Activated CD4-positive, alpha-beta T cell treated with anti-CD3 and anti-CD28 coated beads, Interleukin-2, Interleukin-6, amounts not matched to agents 100 ng/mL and 50 ng/mL, durations not matched to agents 16 hours and 8 hours (primary cell): ENCODE measurements around the gene MICOS13.
"Not testable (repeated sequence)": the region's sequence is repeated elsewhere in the genome, so short reads cannot be mapped to it uniquely, and the experiment has no call there.

Source experiments
- DNase-seq: peaks from one replicate; pipeline ENCODE4 v3.0.0-alpha.2; 2020

The MICOS13 gene

DNA sequence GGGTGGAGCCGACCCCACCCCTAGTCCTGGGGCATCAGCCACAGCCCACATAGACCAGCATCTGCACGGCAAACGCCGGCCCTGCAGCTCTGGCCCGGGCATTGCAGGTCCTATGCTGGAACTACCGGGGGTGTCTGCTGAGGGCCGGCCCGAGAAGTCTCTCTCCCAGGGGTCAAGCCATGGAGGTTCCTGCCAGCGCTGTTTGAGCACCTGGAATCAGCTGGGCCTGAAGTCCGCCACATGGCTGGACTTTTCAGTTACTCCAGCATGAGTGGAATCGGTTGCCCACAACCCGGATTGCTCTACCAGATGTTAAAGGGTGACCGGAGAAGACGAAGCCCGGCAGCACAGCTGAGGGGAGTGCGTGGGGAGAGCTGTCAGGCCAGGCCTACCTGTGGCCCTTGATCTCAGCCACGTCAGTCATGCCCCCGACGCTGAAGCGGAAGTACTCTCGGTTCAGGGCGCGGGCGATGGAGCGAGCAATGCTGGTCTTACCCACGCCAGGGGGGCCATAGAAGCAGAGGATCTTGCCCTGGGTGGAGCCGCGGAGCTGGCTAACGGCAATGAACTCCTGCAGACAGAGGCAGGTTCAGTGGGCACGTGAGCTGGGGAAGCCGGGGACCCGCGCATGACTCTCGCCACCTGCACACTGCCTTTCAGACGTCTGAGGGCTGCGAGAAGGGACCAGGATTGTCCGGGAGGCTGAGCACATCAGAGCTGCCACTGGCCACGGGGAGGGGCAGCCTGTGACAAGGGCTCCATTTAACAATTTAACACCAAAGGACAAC, 18.5 kb upstream of the MICOS13 start:
- no peak for DNase-seq

DNA sequence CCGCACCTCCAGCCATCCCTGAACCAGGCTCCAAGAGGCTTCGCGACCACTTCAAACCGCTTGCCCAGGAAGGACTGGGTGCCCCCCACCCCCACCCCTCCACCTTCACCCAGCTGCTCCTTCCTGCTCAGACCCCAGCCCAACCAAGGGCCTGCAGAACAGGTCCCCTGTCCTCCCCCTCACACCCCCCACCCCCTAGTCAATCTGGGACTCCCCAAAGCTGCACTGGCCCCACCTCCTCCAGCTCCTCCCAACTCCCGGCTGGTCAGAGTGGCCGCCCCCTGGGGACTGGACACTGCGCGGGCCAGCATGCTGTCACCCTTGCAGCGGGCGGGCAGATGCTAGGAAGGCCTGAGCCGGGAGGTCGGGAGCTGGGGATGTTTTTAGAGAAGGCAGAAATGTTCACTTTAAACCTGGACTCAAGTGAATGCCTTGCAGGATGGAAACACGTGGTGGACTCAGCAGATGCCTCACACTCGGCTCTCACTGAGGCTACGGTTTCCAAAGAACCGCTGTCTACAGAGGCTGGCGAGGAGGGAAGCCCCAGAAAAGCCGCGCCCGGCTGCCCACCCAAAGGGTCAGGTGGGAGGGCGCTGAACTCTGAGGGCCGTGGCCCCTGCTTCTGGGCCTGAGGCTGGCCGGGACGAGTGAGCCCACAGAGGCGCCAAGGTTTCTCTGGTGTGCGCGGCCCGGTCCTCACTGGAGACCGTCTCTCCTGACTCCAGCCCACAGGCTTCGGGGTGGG, 17.7 kb upstream of the MICOS13 start:
- no peak for DNase-seq

- DNase-seq: no peak
Measured at GRCh38 chr19:5697022-5697889, 16.9 kb upstream of the MICOS13 start.

GRCh38 chr19:5696196-5697021, 16.1 kb upstream of the MICOS13 start:
- DNase-seq: no peak

DNA sequence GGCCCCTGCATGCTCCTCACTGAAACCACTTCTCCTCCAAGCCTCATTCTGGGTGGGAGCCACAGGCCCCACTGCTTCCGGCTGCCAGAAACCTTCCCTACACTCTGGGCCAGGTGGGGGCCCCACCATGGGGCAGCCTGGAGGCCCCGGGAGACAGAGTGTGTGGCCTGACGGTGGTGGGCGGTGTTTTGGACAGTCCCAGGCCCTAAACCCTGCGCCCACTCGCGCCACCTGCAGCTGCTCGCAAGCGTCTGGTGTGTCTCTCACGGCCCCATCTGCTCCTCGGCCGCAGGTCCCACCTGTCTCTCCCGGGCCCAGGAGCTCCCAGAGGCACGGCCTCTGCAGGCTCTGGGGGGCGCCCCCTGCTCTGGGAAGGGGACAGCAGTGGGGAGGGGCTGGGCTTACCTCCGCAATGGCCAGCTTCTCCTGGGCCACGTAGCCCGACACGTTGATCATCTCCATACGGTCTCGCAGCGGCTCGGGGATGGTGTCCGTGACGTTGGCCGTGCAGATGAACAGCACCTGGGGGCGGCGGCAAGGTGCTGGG, 15.4 kb upstream of the MICOS13 start:
- no peak for DNase-seq

DNA sequence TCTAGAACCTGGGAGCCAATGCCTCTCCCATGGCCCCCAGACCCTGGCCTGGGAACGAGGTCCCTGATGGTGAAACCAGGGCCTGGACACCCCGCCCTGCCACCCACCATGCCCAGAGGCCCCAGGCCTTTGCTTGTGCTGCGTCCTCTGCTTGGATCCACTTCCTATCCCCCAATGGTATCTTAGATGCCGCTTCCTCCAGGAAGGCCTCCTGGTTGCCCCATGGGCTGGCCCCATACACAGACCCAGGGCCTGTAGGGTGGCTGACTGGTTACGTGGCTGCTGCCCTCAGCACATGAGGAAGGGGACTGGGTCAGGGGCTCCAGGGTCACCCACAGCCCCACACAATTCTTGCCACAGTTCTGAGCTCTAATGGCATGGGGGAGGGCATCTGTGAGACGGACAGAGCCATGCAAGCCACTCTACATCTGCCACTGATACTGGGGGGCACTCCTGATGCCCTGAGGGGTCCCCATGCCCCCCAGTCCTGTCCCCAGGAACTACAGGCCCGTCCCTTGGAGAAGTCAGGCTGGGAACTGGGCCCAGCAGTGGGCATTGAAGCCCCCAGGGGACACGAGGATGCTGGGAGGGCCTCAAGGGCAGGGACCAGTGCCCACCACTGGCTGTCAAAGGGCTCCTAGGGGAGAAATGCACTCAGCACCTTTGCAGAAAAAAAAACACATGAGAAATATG, 14.8 kb upstream of the MICOS13 start:
- no peak for DNase-seq

DNA sequence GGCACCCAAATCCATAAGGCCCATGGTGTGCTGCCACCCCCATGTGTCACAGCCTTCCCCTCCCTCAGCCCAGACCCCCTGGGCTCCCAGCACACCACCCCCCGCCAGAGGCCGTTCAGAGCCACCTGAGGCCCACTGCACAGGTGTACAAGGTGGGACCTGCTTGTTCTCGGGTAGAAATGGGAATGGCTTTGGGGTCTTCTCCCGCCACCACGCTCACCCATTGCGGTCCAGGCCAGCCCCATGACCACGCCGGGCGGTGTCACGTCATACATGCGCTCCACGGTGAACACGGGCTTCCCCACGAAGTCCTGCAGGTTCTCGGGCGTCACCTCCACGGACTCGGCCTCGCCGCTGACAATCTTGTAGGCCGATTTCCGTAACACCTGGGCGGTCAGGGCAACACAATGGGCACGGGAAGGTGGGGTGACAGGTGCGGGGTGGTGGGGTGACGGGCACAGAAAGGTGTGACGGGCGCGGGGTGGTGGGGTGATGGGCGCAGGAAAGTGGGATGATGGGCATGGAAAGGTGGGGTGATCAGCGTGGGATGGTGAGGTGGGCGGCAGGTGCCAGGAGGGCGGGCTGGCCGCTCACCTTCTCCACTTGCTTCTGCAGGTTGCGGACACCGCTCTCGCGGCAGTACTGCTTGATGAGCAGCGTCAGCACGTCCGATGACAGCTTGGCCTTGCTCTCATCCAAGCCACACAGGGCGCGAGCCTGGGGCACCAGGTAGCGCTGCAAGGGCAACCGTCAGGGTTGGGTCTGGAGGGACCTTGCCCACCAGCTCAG, 14.0 kb upstream of the MICOS13 start:
- DNase-seq: no peak

GRCh38 chr19:5693195-5694166, 13.2 kb upstream of the MICOS13 start:
- no peak for DNase-seq

DNA sequence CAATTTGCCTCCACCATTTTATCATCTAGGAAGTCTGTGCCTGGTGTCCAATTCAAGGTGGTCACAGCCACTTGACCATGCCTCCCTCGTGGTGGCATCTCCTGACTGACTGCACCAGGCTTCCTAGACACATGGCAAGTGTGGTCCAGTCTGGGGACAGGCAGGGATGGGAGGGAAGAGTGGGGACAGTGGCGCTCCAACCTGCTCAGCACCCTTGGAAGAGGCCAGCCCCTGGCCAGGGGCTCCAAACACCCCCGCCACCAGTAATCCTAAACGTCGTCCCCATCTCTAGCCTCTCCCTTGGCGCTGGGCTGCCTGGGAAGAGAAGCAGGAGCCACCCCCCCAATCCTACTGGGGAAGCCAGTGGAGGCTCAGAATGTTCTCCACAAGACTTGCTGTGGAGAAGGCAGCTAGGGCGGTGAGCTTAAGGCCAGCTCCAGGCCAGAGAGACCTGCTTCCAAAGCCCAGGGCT, 12.4 kb upstream of the MICOS13 start:
- no peak for DNase-seq

DNA sequence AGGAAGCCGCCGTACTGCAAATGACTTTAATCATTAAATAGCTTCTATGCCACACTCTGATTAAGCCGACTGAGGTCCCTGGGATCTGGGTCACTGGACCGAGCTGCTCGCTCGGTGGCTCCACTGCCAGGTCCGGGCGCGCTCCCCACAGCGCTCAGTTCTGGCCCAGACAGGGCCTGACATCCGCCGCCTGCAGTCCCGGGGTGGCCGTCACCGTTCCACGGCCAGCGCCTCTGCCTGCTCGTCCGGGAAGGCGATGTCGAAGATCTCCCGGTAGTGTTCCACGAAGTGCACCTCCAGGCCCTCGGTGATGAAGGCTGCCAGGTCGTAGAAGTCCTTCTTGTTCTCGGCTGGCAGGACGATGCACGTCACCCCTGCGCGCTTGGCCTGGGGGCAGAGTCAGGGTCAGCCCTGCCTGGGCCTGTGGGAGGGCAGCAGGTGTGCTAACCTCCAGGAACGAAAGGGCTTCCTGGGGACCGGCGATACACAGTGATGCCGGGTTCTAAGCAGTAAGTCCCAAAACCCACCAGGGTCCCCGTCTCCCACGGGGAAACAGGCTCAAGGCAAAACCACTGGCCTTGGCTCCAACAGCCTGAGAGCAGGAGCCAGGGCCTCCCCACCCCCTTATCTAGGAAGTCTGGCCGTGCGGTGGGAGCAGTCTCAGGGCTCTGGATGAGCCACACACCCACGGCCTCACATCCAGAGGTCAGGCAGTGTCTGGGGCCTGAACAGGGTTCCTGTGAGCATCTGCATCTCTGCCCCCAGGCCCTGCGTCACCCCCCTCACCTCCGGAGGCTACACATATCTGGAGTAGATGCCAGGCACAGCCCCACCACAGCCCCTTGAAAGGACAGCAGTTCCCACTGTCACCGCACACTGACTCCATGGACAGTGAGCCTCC, 11.8 kb upstream of the MICOS13 start:
- DNase-seq: peak; percentile 41

DNA sequence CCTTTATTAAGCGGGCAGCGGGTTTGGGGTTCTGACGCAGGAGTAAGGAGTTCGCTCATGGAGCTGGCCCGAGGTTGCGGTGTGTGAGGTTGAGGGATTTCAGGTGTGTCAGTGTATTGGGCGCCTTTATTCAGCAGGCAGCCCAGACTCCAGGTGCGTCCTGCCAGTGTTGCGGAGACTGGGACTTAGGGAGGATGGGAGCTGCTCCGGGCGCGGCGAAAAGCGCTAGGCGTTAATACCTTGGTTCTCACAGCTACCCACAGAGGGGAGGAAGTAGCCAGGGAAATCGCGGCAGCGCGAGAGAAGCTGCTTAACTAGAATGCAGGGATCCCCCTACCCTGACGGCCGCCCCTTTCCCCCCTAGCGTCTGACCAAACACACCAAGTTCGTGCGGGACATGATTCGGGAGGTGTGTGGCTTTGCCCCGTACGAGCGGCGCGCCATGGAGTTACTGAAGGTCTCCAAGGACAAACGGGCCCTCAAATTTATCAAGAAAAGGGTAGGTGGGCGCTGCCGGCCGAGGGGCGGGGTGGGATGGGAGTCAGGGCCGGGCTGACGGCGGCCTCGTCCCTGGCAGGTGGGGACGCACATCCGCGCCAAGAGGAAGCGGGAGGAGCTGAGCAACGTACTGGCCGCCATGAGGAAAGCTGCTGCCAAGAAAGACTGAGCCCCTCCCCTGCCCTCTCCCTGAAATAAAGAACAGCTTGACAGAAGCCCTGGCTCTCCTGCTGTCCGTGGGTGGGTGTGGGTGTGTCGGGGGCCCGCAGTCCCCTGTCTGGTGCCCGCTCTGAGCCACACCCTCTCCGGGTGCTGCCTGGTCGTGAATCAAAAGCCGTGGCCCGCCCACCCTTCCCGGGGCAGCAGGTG, 10.9 kb upstream of the MICOS13 start:
- peak; percentile 70 for DNase-seq

DNA sequence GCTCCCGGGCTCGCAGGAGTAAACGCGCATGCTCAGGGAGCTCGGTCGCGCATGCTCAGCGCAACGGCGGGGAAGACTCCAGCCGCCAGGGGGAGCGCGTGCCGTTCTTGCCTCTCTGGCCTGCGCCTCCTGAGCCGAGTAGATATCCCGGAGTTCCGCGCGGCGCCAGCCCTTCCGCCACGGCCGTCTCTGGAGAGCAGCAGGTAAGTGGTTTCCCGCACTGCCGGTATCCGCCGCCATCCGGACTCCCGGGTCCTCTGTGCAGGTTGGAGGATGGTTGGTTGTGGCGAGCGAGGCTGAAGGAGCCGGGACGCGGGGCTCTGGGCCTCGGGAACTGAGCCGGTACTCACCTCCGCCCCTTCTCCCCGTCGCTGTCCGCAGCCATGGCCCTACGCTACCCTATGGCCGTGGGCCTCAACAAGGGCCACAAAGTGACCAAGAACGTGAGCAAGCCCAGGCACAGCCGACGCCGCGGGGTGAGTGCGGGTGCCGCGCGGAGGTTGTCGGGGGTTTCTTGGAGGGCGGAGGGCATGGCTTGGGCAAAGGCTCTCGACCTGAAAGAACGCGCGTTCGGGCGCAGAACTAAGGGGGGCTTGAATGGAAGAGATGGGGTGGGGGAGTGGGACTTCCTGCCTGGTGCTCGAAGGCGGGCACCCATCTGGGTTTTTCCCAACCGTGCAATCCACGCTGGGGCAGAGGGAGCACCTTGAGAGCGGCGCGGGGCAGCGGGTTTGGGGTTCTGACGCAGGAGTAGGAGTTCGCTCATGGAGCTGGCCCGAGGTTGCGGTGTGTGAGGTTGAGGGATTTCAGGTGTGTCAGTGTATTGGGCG, 10.0 kb upstream of the MICOS13 start, which contains the start of gene RPL36:
Gene RPL36 (plus strand): TSS at position 171 of the 830 bp plus-strand sequence. CDS start 213 bp downstream, at position 384.
- peak; percentile 99 for DNase-seq

GRCh38 chr19:5688262-5688881, 8.1 kb upstream of the MICOS13 start:
- DNase-seq: not testable (repeated sequence)

DNA sequence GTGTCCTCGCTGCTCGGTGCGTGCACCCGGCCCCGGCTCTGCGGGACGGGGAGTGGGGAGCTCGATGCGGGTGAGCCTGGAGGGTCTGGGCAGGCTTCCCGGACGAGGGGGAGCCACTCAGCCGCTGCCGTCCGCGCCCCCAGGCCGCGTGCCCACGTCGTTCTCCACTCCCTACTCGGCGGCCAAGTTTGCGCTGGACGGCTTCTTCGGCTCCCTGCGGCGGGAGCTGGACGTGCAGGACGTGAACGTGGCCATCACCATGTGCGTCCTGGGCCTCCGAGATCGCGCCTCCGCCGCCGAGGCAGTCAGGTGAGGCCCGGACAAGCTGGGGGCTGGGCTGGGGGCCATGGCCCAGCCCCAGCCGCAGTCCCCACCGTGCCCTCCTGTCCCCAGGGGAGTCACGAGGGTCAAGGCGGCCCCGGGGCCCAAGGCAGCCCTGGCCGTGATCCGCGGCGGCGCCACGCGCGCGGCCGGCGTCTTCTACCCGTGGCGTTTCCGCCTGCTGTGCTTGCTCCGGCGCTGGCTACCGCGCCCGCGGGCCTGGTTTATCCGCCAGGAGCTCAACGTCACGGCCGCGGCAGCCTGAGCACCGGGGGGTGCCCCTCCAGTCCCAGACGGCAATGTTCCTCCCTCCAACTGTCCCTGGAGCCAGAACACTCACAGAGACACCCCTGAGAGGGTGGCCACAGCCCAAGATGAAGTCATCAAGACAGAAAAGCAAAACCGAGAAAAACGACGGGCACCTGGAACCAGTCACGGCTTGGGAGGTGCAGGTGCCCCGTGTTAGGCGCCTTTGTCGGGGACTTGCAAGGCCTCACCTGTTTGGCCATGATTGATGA, 7.3 kb upstream of the MICOS13 start:
- no peak for DNase-seq
